ENCODE data around the gene MEGF9.

The MEGF9 gene

GRCh38 chr9:120730654-120731514, 16.6 kb upstream of the MEGF9 start:
- FAIRE-seq, result no peak

GRCh38 chr9:120729791-120730241, 15.5 kb upstream of the MEGF9 start:
- no peak for FAIRE-seq

GRCh38 chr9:120726484-120726883, 12.2 kb upstream of the MEGF9 start:
- no peak for FAIRE-seq

GRCh38 chr9:120725907-120726306, 11.6 kb upstream of the MEGF9 start:
- FAIRE-seq, result no peak

GRCh38 chr9:120724757-120725400, 10.6 kb upstream of the MEGF9 start:
- FAIRE-seq, result no peak

GRCh38 chr9:120723565-120723964, 9.3 kb upstream of the MEGF9 start:
- FAIRE-seq, result no peak

- no peak for FAIRE-seq
These were observed 6.1 kb upstream of the MEGF9 start for GRCh38 chr9:120720404-120720803.

GRCh38 chr9:120718316-120718715, 4.0 kb upstream of the MEGF9 start:
- no peak for FAIRE-seq

- FAIRE-seq, result no peak
These were observed 2.9 kb upstream of the MEGF9 start for GRCh38 chr9:120717176-120717575.

GRCh38 chr9:120716483-120716882, 2.2 kb upstream of the MEGF9 start:
- FAIRE-seq, result no peak

- no peak for FAIRE-seq
These were observed 1.2 kb upstream of the MEGF9 start for GRCh38 chr9:120715389-120715924.

- FAIRE-seq, result no peak
These were observed 647 bp upstream of the MEGF9 start for GRCh38 chr9:120714846-120715388.

GRCh38 chr9:120713257-120714087, 798 bp downstream of the MEGF9 start:
- no peak for FAIRE-seq

GRCh38 chr9:120712539-120713031, 1.7 kb downstream of the MEGF9 start:
- FAIRE-seq, result no peak

- FAIRE-seq, result no peak
These were observed 2.3 kb downstream of the MEGF9 start for GRCh38 chr9:120711841-120712538.

- FAIRE-seq, result no peak
These were observed 2.9 kb downstream of the MEGF9 start for GRCh38 chr9:120711354-120711753.

- no peak for FAIRE-seq
These were observed 3.9 kb downstream of the MEGF9 start for GRCh38 chr9:120710110-120710981.

- FAIRE-seq, result no peak
These were observed 5.6 kb downstream of the MEGF9 start for GRCh38 chr9:120708526-120709224.

- no peak for FAIRE-seq
These were observed 7.1 kb downstream of the MEGF9 start for GRCh38 chr9:120707170-120707569.

- no peak for FAIRE-seq
These were observed 9.1 kb downstream of the MEGF9 start for GRCh38 chr9:120705174-120705573.

All from endometrium (tissue), 2 donors.